ENCODE measurements around the gene CATSPERD. TPM values are rescaled to one million over a fixed set of nuclear protein-coding genes. Genes with fewer than 3 reads are reported as not detected.
A peak's percentile ranks its signal among the peaks of the same experiment; 100 is the strongest.

CATSPERD gene
- total and polyA plus RNA-seq, 2 of the 4 experiments (the other 2 are of a cell fraction), result not detected

DNA sequence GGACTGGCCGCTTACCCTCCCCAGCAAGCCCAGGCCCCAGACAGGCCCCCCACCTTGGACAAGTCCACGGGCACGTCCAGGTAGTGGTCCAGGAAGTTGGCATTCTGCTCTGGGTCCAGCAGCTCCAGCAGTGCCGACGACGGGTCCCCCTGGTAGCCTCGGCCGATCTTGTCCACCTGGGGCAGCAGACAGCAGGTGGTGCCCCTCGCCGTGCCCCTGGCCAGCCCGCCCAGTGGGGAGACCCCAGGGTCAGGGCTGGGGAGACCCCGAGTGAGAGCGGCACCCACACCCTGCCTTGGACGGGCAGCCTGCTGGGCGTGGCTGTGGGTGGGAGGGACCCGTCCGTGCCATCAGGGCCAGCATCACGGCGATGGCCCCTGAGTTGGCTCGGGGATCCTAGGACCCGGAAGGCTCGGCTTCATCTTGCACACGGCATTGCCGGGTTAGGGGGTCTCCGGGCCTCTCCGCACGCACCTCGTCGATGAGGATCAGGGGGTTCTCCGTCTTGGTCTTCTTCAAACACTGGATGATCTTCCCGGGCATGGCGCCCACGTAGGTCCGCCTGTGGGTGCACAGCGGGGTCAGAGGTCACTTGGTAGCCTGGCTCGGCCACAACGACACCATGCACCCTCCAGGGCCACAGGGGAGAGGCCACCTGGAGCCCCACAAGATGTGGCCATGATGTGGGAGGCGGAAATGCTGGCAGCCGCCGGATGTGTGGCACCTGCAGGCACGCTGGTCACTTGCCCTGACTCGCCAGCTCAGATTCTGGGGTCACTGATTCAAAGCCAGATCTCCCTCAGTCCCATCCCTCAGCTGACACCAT, 24.0 kb upstream of the CATSPERD start:
- 95% methylated on average over 17 of the region's 42 CpGs; no CpG with 5 or more reads in 1 of the 2 experiments for WGBS, 2 experiments (ENCODE audit: extremely low coverage in 2 of 2, insufficient read length in 1 of 2)

More for the DNA sequence above, 24.0 kb upstream of the CATSPERD start:
- H3K27ac ChIP-seq (ENCODE audit: insufficient read depth, low read length), result no peak overlapping the region
- ATAC-seq (ENCODE audit: low read depth) (no peak), DNase-seq (no peak)
- H3K4ac ChIP-seq (ENCODE audit: low read depth, low read length), result no peak overlapping the region
- H3K27me3 ChIP-seq (ENCODE audit: control insufficient read depth, insufficient read depth, low read length), result no peaks in the 10 kb centered on the region
- H3K23ac ChIP-seq (ENCODE audit: low read depth, low read length), result no peak overlapping the region
- in situ Hi-C loops (cut with MboI; ENCODE audit: low sequenced_read_pairs), result no loop called here
- H2BK5ac ChIP-seq (ENCODE audit: low read depth, low read length, poor library complexity, severe bottlenecking), result no peak overlapping the region
- intact Hi-C loops (cut with micrococcal nuclease), result no loop called here
- no peak overlapping the region for H3K14ac ChIP-seq (replicated peaks; ENCODE audit: low read depth, low read length)
- no peak for TF ChIP-seq FOS (IDR thresholded peaks at IDR 0.05; ENCODE audit: low read depth, low read length)
- POLR2A ChIA-PET (ENCODE audit: unreplicated experiment), result no interaction called here
- dilution Hi-C loops (cut with HindIII; ENCODE audit: low sequenced_read_pairs, unreplicated experiment), result no loop called here
- H3K9ac ChIP-seq (ENCODE audit: low read depth, low read length), result no peak overlapping the region
- no peak overlapping the region for H2BK15ac ChIP-seq (ENCODE audit: low read depth, low read length)
- peaks cover 80% of the 10 kb centered on the region for H3K36me3 ChIP-seq (ENCODE audit: control insufficient read depth, insufficient read depth, low read length)
- CTCF ChIA-PET, result no interaction called here
- no peak overlapping the region for H4K8ac ChIP-seq (ENCODE audit: low read depth in 2 of 2, low read length in 2 of 2)
- peaks cover 4% of the 10 kb centered on the region; the same call in 1 of the 2 replicates for H3K9me1 ChIP-seq (ENCODE audit: insufficient read depth, low read length)
- no peak overlapping the region for H4K5ac ChIP-seq (ENCODE audit: low read depth, low read length)
- peak overlapping the region; percentile 23 for H2AFZ ChIP-seq (replicated peaks; ENCODE audit: low read length, poor library complexity)
- peaks cover 72% of the 10 kb centered on the region for H4K20me1 ChIP-seq (ENCODE audit: insufficient read depth, low read length)
- peaks cover 2% of the 10 kb centered on the region; the same call in 1 of the 2 replicates for H3K4me1 ChIP-seq (ENCODE audit: control insufficient read depth, insufficient read depth, low read length)
- no peak overlapping the region for H4K91ac ChIP-seq (ENCODE audit: insufficient read depth, low read depth, low read length)
- H3K79me1 ChIP-seq (ENCODE audit: low read depth in 1 of 2, low read length in 2 of 2), result peaks cover 8 to 78% of the 10 kb centered on the region in 2 experiments; a peak in 3 of 4 replicates
- H3K4me2 ChIP-seq (ENCODE audit: low read depth, low read length), result no peak overlapping the region
- H3K9me3 ChIP-seq (ENCODE audit: control insufficient read depth, insufficient read depth, low read length), result no peaks in the 10 kb centered on the region
- no peak overlapping the region for H2BK20ac ChIP-seq (ENCODE audit: low read depth, low read length)
- H2AK5ac ChIP-seq (ENCODE audit: low read depth, low read length), result no peak overlapping the region
- H3K4me3 ChIP-seq (ENCODE audit: insufficient read depth, low read depth, low read length), result no peak overlapping the region
- no peak overlapping the region for H2BK120ac ChIP-seq (ENCODE audit: low read depth, low read length)
- no peak overlapping the region for H3K56ac ChIP-seq (ENCODE audit: extremely low read depth, insufficient read depth, low read length)
- BruUV-seq (replicated peaks), result no TSS peak
- no peak overlapping the region for H3K18ac ChIP-seq (ENCODE audit: low read depth, low read length)
- H2AK9ac ChIP-seq (replicated peaks; ENCODE audit: low read depth, low read length, poor library complexity), result peak overlapping the region; percentile 58
